ENCODE data around the gene ATP10A.
A peak's percentile ranks its signal among the peaks of the same experiment; 100 is the strongest.

ATP10A gene

GRCh38 chr15:25799906-25800700 is 63.0 kb downstream of the ATP10A start:
- peaks cover 12% of the 10 kb centered on the region for H3K4me1 ChIP-seq (ENCODE audit: insufficient read depth, low read length)
- H3K27me3 ChIP-seq (ENCODE audit: insufficient read depth, low read length): no peaks in the 10 kb centered on the region
- H3K27ac ChIP-seq (ENCODE audit: low read depth, low read length): no peak overlapping the region
- H3K9ac ChIP-seq (ENCODE audit: low read depth, low read length): no peak overlapping the region
- H3K9me3 ChIP-seq (ENCODE audit: insufficient read depth, low read depth, low read length): no peaks in the 10 kb centered on the region
- WGBS: 77% methylated on average over 18 of the region's 19 CpGs
- no peaks in the 10 kb centered on the region for H3K36me3 ChIP-seq (ENCODE audit: insufficient read depth, low read length)
- no peak overlapping the region for H3K4me3 ChIP-seq (ENCODE audit: low read length)

- WGBS: 94% methylated on average over 25 of the region's 25 CpGs
- no peak overlapping the region for H3K4me3 ChIP-seq (ENCODE audit: low read length)
- H3K36me3 ChIP-seq (ENCODE audit: insufficient read depth, low read length): no peaks in the 10 kb centered on the region
- no peaks in the 10 kb centered on the region for H3K9me3 ChIP-seq (ENCODE audit: insufficient read depth, low read depth, low read length)
- no peak overlapping the region for H3K27ac ChIP-seq (ENCODE audit: low read depth, low read length)
- no peak overlapping the region for H3K9ac ChIP-seq (ENCODE audit: low read depth, low read length)
- H3K4me1 ChIP-seq (ENCODE audit: insufficient read depth, low read length): peaks cover 14% of the 10 kb centered on the region
- no peaks in the 10 kb centered on the region for H3K27me3 ChIP-seq (ENCODE audit: insufficient read depth, low read length)
Measured at GRCh38 chr15:25797936-25798901, 64.9 kb downstream of the ATP10A start.

- Histone ChIP-seq H3K4me3 (ENCODE audit: low read length) (no peak overlapping the region), H3K9ac (ENCODE audit: low read depth, low read length) (no peak overlapping the region), H3K36me3 (ENCODE audit: insufficient read depth, low read length) (no peaks in the 10 kb centered on the region), H3K27me3 (ENCODE audit: insufficient read depth, low read length) (no peaks in the 10 kb centered on the region), H3K4me1 (ENCODE audit: insufficient read depth, low read length) (peaks cover 14% of the 10 kb centered on the region), H3K9me3 (ENCODE audit: insufficient read depth, low read depth, low read length) (no peaks in the 10 kb centered on the region), H3K27ac (ENCODE audit: low read depth, low read length) (no peak overlapping the region)
- WGBS: 89% methylated on average over 8 of the region's 8 CpGs
Measured at GRCh38 chr15:25797511-25797935, 65.6 kb downstream of the ATP10A start.

- WGBS: 92% methylated on average over 4 of the region's 4 CpGs
- no peaks in the 10 kb centered on the region for H3K27me3 ChIP-seq (ENCODE audit: insufficient read depth, low read length)
- no peaks in the 10 kb centered on the region for H3K9me3 ChIP-seq (ENCODE audit: insufficient read depth, low read depth, low read length)
- no peak overlapping the region for H3K27ac ChIP-seq (ENCODE audit: low read depth, low read length)
- H3K36me3 ChIP-seq (ENCODE audit: insufficient read depth, low read length): no peaks in the 10 kb centered on the region
- no peak overlapping the region for H3K9ac ChIP-seq (ENCODE audit: low read depth, low read length)
- no peak overlapping the region for H3K4me3 ChIP-seq (ENCODE audit: low read length)
- peaks cover 14% of the 10 kb centered on the region for H3K4me1 ChIP-seq (ENCODE audit: insufficient read depth, low read length)
Measured at GRCh38 chr15:25797035-25797434, 66.1 kb downstream of the ATP10A start.

- no peaks in the 10 kb centered on the region for H3K27me3 ChIP-seq (ENCODE audit: insufficient read depth, low read length)
- H3K27ac ChIP-seq (ENCODE audit: low read depth, low read length): no peak overlapping the region
- no peaks in the 10 kb centered on the region for H3K9me3 ChIP-seq (ENCODE audit: insufficient read depth, low read depth, low read length)
- H3K4me1 ChIP-seq (ENCODE audit: insufficient read depth, low read length): peaks cover 14% of the 10 kb centered on the region
- WGBS: 93% methylated on average over 7 of the region's 7 CpGs
- no peak overlapping the region for H3K9ac ChIP-seq (ENCODE audit: low read depth, low read length)
- no peaks in the 10 kb centered on the region for H3K36me3 ChIP-seq (ENCODE audit: insufficient read depth, low read length)
- no peak overlapping the region for H3K4me3 ChIP-seq (ENCODE audit: low read length)
Measured at GRCh38 chr15:25796395-25796794, 66.7 kb downstream of the ATP10A start.

- WGBS: 84% methylated on average over 4 of the region's 6 CpGs
- H3K27ac ChIP-seq (ENCODE audit: low read depth, low read length): no peak overlapping the region
- H3K27me3 ChIP-seq (ENCODE audit: insufficient read depth, low read length): no peaks in the 10 kb centered on the region
- H3K9ac ChIP-seq (ENCODE audit: low read depth, low read length): no peak overlapping the region
- no peaks in the 10 kb centered on the region for H3K9me3 ChIP-seq (ENCODE audit: insufficient read depth, low read depth, low read length)
- no peak overlapping the region for H3K4me3 ChIP-seq (ENCODE audit: low read length)
- no peaks in the 10 kb centered on the region for H3K36me3 ChIP-seq (ENCODE audit: insufficient read depth, low read length)
- H3K4me1 ChIP-seq (ENCODE audit: insufficient read depth, low read length): peaks cover 14% of the 10 kb centered on the region
Measured at GRCh38 chr15:25795712-25796111, 67.4 kb downstream of the ATP10A start.

GRCh38 chr15:25795061-25795460 is 68.1 kb downstream of the ATP10A start:
- Histone ChIP-seq H3K9me3 (ENCODE audit: insufficient read depth, low read depth, low read length) (no peaks in the 10 kb centered on the region), H3K4me3 (ENCODE audit: low read length) (no peak overlapping the region), H3K27me3 (ENCODE audit: insufficient read depth, low read length) (no peaks in the 10 kb centered on the region), H3K9ac (ENCODE audit: low read depth, low read length) (no peak overlapping the region), H3K36me3 (ENCODE audit: insufficient read depth, low read length) (no peaks in the 10 kb centered on the region), H3K4me1 (ENCODE audit: insufficient read depth, low read length) (peaks cover 14% of the 10 kb centered on the region), H3K27ac (ENCODE audit: low read depth, low read length) (no peak overlapping the region)
- 86% methylated on average over 9 of the region's 9 CpGs for WGBS

- Histone ChIP-seq H3K9me3 (ENCODE audit: insufficient read depth, low read depth, low read length) (no peaks in the 10 kb centered on the region), H3K27ac (ENCODE audit: low read depth, low read length) (no peak overlapping the region), H3K36me3 (ENCODE audit: insufficient read depth, low read length) (no peaks in the 10 kb centered on the region), H3K27me3 (ENCODE audit: insufficient read depth, low read length) (no peaks in the 10 kb centered on the region), H3K9ac (ENCODE audit: low read depth, low read length) (no peak overlapping the region), H3K4me1 (ENCODE audit: insufficient read depth, low read length) (peaks cover 14% of the 10 kb centered on the region), H3K4me3 (ENCODE audit: low read length) (no peak overlapping the region)
- 96% methylated on average over 6 of the region's 6 CpGs for WGBS
Measured at GRCh38 chr15:25793354-25794050, 69.6 kb downstream of the ATP10A start.

- Histone ChIP-seq H3K27ac (ENCODE audit: low read depth, low read length) (no peak overlapping the region), H3K27me3 (ENCODE audit: insufficient read depth, low read length) (no peaks in the 10 kb centered on the region), H3K4me3 (ENCODE audit: low read length) (no peak overlapping the region), H3K9me3 (ENCODE audit: insufficient read depth, low read depth, low read length) (no peaks in the 10 kb centered on the region), H3K4me1 (ENCODE audit: insufficient read depth, low read length) (peaks cover 14% of the 10 kb centered on the region), H3K9ac (ENCODE audit: low read depth, low read length) (no peak overlapping the region), H3K36me3 (ENCODE audit: insufficient read depth, low read length) (no peaks in the 10 kb centered on the region)
- 90% methylated on average over 3 of the region's 3 CpGs for WGBS
Measured at GRCh38 chr15:25792128-25792527, 71.0 kb downstream of the ATP10A start.

GRCh38 chr15:25790000-25790660 is 73.0 kb downstream of the ATP10A start:
- peak overlapping the region; percentile 40; the same call in 1 of the 2 replicates for H3K27ac ChIP-seq (ENCODE audit: low read depth, low read length)
- peaks cover 14% of the 10 kb centered on the region for H3K4me1 ChIP-seq (ENCODE audit: insufficient read depth, low read length)
- no peak overlapping the region for H3K9ac ChIP-seq (ENCODE audit: low read depth, low read length)
- no peaks in the 10 kb centered on the region for H3K9me3 ChIP-seq (ENCODE audit: insufficient read depth, low read depth, low read length)
- no peaks in the 10 kb centered on the region for H3K36me3 ChIP-seq (ENCODE audit: insufficient read depth, low read length)
- H3K4me3 ChIP-seq (ENCODE audit: low read length): no peak overlapping the region
- WGBS: 78% methylated on average over 7 of the region's 7 CpGs
- H3K27me3 ChIP-seq (ENCODE audit: insufficient read depth, low read length): no peaks in the 10 kb centered on the region

Data from HUES64 (cell line).